AG08396 (cell line): Measurements from ENCODE around the gene CARD14.

ENCODE experiments used
- DNase-seq: peaks from one replicate; pipeline ENCODE4 v3.0.0; 2012; ENCODE audit warnings: low spot score, mixed read lengths

CARD14 gene

DNA sequence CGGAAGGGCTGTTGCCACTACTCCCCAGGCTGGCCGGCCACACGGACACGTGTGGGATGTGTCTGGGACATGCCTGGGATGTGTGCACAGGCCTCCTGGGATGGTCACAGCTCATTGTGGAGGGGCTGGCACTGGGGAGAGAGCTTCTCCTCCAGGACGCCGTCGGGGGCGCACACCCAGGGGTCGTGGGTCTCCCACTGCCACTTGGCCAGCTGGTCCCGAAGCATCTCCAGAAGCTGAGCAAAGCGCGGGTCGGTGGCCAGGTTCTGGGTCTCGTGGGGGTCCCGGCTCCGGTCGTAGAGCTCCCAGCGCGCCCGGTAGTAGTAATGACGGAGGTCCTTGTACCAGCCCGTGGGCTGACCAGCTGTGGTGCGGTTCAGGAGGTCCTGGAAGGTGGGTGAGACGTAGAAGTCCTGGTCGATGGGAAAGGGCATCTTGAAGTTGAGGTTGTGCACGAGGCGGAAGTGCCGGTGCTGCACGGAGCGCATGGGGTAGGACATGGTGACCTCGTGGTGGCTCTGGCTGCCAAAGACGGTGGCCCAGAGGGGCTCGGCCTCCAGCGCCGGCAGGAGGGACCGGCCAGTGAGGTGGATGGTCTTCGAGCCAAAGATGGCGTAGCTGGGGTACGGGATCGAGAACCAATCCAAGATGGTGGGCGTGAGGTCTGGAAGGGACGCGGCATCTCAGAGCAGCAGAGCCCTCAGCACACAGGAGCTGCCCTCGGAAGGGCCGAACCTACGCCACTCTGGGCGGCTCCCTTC is 40.7 kb downstream of the CARD14 start:
- DNase-seq: no peak

DNA sequence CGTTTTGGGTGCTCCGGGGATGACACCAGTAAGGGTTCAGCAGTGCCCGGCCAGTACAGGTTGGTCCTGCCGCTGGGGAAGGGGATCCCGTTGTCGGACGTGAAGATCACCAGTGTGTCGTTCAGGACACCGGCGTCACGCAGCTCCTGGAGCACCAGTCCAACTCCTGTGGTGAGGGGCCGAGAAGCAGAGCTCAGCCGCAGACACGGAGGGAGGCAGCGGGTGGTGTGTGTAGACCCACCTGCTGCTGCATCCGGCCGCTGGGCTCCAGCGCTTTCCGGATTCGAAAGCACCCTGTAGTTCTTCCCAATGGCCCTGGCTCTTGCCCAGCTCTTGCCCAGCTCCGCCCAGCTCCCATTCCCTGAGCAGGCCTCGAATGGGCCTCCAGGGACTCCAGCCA is 42.3 kb downstream of the CARD14 start:
- no peak for DNase-seq

DNA sequence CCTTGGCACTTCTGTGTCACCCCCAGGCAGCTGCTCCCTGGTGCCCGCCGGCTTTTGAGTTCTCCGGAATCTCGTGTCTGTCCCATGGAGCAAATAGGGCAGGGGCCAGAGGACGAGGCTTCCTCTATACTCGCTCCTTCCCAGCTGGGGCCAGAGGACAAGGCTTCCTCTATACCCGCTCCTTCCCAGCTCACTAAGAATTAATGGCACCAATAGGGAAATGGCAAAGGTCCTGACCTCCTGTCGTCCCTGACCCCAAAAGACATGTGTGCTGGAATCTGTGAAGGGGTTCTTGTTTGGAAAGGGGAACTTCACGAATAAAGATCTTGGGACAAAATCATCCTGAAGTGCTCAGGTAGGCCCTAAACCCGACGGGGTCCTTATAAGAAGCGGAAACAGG is 42.7 kb downstream of the CARD14 start:
- DNase-seq: no peak

DNA sequence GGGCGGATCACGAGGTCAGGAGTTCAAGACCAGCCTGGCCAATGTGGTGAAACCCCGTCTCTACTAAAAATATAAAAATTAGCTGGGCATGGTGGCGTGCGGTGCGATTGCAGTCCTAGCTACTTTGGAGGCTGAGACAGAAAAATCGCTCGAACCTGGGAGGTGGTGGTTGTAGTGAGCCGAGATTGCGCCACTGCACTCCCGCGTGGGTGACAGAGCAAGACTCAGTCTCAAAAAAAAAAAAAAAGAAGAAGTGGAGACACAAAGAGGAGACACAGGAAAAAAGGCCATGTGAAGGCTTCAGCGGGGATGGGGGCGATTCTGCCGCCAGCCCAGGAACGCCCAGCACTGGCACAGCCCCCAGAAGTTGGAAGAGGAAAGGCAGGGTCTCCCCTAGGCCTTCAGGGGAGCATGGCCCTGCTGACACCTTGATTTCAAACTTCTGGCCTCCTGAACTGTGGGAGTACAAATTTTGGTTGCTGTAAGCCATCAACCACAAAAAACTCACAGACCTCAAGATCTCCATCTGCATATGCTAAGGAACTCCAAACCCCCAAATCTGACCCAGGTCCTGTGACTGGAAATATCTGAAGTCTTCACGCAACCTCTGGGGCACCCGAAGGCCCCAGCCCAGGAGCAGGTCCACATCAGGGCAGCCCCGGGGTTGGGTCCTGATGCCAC is 43.3 kb downstream of the CARD14 start:
- no peak for DNase-seq

DNA sequence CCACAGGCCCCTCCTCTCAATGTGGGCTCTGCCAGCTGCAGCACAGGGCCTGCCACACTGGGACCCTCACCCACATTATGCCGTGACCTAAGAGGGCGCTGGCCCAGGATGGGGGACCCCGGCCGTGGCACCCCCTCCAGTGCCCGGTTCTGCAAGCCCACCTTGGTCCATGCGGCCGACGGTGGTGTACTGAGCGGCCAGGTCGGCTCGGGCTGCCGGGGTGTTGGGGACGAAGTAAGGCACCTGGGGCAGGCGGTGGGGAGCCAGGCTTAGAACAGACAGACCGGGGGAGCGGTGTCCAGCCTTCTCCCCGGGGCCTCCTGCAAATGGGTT is 43.8 kb downstream of the CARD14 start:
- no peak for DNase-seq

DNA sequence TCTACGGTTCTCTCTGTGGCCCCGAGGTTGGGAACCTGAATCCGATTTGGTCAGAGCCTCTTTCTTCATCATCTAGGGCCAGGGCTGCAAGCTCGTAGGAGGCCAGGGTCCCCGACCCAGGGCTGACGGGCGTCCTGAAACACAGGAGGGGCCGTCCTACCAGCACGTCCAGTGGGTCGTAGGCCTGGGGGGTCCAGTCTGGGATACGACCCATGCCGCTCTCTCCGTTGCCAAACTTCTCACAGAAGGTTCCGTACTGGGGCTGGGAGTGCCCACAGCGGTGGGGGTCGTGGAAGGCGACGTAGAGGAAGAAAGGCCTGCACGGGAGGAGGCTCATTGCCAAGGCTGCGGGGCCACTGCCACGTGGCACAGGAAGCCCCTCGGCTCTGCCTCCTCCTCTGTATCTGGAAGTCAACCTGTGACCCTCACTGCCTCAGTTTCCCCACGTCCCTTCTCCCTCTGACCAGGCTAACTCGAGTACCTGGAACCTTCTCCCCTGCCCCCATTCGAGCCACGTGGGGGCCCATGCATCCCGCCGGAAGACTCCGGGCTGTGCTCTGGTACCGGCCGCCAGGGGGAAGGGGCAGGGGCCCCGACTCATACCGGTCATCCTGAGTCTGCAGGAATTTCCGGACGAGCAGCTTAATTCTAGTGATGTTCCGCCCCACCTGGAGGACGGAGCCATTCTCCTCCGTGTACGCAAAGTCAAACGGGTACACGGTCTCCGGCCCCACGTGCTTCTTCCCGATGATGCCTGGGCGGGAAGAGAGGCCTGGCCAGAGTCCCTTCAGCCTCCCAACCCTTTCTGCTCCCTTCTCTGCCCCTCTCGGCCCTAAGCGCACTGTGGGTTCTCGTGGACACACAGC is 44.4 kb downstream of the CARD14 start:
- no peak for DNase-seq

DNA sequence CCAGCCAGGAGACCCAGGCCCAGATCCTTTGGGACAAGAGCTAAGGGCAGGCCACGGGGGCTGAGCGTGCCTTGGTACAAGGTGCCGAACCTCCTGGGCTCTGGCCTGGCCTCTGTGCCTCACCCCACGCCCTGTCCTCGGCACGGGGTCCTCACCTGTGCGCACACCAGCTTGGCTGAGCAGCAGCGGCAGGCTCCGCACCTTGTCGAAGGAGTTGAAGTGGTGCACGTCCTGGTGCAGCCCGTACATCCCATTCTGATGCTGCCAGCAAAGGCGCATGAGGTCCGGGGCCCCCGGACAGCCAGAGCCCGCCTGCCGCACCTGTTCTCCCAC is 45.0 kb downstream of the CARD14 start:
- no peak for DNase-seq

DNA sequence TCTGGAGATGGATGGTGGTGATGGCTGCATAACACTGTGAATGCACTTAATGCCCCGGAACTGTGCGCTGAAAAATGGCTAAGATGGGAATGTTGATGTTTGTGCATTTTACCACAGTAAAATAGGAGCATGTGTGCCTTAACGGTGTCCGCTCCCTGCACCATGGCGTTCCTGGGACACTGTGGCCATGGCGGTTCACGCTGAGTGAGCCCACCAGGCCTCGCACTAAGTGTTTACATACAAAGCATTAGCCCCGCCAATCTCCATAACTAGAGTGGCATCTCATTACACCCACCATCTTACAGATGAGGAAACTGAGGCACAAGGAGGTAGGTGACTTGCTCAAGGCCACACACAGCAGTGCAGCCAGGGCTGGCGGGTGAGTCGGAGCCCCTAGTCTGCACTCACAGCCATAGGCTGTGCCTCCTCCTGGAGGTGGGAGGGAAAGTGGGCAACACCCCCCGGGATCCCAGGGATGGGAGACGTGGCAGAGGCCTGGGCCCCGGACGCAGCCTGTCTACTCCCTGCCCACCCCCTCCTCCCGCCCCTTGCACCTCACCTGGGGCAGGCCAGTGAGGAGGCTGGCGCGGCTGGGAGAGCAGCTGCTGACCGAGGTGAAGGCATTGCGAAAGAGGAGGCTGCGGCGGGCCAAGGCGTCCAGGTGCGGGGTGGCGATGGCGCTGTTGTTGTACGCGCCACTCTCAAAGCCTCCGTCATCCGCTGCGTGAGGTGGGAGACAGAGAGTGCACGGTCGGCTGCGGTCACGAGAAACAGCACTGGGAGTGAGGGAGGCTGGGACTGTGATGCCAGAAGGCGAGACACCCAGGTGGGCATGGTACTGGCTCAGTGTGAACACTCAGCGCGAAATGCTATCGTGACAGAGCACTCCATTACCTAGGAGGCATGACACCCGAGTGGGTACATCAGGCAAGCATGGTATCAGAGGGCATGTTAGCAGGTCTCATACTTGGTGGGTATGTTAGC is 46.9 kb downstream of the CARD14 start:
- DNase-seq: no peak

DNA sequence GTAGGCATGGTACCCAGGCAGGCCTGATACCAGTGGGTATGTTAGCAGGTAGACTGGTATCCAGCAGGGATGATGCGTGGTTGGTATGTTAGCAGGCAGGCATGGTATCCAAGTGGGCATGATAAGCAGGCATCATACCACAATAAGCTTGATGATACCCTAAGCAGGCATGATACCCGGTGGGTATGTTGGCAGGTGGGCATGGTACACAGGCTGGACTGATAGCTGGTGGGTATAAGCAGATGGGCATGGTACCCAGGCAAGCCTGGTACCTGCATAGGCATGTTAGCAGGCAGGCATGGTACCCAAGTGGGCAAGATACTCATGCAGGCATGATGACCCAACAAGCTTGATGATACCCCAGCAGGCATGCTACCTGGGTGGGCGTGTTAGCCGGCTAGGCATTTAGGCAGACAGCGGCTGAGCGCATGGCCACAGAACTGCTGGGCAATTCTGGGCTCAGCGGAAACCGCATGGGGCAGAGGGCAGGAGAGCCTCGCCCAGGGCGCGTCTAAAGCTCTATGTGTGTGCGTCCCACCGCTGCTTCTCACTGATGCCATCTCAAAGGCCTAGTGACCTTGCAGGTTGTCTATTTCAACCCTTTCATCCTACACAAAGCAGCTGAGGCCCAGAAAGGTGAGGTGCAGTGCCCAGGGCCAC is 48.0 kb downstream of the CARD14 start:
- DNase-seq: no peak

DNA sequence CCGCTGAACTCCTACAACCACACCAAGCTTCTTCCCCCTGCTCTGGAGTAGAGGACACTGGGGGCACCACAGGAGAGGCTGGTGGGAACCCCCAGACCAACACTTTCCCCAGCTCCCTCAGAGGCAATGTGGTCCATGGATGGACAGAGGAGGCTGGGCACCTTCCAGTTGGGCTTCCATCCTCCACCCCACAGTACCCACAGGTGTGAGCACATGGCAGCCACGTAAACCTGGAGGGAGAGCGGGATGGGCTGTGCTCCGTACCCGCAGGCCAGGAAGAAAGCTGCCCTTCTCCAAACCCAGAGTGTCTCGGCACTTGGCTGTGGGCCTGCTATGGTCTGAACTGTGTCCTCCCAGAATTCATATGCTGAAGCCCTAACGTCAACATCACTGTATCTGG is 48.6 kb downstream of the CARD14 start:
- DNase-seq: no peak

DNA sequence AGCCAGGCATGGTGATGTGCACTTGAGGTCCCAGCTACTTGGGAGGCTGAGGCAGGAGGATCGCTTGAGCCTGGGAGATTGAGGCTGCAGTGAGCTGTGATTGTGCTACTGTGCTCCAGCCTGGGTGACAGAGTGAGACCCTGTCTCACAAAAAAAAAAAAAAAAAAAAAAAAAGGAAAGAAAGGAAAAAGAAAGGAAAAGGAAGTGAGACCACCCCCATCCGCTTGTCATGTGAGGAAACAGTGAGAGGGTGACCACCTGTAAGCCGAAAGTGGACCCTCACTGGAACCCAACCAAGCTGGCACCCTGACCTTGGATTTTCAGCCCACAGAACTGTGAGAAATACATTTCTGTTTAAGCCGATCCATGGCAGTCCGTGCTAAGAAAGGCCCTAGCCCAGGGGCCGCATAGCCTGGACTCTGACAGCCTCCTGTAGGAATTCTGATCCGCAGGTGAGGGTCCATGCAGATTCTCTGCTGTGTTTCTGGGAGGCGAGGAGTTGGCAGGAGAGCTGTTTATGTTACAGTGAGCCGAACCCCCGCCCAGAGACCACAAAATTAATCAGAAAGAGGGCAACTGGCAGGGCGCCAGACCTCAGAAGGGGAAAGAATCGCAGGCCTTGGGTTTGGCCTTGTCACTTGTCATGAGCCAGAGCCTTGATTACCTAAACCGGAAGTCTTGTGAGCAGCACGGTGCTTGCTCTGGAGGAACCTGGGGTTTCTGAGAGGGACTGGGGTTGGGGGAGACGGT is 49.4 kb downstream of the CARD14 start:
- DNase-seq: peak; percentile 89

DNA sequence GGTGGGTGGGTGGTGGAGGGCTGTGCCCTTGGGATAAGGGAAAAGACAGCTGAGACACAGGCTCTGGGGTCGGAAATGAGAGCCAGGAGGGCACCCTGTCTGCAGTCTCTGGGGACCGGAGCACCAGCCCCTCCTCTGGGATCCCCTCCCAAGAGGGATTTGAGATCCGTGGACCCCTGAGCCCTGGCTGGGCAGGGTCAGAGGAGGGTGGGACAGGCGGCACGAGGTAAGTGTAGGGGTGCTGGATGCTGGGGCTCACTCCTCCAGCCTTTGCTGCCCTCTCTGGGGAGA is 49.9 kb downstream of the CARD14 start:
- no peak for DNase-seq

DNA sequence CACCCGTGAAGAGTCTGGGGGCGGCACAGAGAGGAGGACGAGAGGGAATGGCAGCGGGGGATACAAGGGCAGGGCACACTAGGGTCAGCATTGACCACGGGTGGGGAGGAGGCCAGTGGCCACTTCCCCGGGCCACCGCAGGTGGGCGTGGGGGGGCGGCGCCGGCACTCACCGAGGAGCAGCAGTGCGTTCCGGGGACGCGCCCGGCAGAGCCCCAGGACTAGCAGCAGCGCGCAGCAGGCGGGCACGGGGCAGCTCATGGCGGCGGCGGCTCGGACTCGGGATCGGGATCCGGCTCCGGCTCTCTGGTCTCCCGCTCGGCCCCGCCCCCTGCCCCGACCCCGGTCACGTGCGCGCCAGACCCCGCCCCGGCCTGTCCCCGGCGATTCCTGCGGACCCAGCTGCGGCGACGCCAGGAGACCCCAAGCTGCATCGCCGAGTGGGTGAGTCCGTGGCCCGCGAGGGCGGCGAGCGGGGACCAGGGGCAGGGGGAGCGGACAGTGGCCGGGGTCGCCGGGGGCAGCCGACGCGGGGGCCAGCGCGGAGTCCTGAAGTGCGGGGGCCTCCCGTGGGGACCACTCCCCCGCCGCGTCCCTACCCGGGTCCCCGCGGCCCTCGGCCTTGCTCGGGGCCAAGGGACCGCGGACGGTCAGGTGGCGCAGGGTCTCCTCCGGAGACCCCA is 50.4 kb downstream of the CARD14 start, which contains the start of the genes SGSH and SLC26A11:
Gene SGSH (minus strand): TSS at position 280 of the 682 bp plus-strand sequence. CDS start 20 bp downstream, at position 260.
Gene SLC26A11 (plus strand): TSS at position 374 of the 682 bp plus-strand sequence. CDS start 1,134 bp downstream, outside the sequence.
- DNase-seq: peak; percentile 98

DNA sequence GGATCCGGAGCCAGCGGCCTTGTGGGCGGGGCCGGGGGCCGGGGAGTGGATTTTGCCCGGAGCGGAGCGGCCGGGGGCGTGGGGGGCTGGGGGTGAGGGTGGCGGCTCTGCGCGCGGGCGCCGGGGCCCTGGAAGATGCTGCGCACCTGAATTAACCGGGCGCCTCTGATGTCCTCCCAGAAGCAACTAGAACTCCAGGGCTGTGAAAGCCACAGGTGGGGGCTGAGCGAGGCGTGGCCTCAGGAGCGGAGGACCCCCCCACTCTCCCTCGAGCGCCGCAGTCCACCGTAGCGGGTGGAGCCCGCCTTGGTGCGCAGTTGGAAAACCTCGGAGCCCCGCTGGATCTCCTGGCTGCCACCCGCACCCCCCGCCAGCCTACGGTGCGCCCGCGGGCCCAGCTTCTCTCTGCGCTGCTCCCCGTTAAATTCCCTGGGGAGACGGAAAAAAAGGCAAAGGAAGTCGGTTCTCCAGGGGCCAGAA is 50.9 kb downstream of the CARD14 start:
- peak; percentile 69 for DNase-seq

DNA sequence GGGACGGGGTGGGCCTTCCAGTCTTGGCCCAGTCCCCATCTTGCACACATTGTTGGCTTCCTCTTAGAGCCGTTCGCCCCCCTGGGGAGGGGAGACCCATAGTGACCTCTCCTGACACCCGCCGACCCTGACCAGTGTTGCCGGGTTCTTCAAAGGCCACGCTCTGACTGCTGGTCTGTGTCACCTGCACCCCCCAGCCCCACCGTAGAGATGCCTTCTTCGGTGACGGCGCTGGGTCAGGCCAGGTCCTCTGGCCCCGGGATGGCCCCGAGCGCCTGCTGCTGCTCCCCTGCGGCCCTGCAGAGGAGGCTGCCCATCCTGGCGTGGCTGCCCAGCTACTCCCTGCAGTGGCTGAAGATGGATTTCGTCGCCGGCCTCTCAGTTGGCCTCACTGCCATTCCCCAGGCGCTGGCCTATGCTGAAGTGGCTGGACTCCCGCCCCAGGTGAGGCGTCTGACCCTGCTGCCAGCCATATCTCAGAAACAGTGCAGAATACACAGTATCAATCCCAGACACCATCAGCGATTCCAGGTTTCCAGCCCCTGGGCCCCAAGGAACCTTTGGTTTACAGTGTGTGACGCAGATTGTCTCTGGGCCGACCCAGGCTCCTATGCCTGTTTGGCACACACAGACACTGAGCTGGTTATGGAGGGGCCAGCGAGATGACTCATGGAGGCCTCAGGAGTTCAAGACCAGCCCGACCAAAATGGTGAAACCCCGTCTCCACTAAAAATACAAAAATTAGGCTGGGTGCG is 51.7 kb downstream of the CARD14 start:
- DNase-seq: no peak

DNA sequence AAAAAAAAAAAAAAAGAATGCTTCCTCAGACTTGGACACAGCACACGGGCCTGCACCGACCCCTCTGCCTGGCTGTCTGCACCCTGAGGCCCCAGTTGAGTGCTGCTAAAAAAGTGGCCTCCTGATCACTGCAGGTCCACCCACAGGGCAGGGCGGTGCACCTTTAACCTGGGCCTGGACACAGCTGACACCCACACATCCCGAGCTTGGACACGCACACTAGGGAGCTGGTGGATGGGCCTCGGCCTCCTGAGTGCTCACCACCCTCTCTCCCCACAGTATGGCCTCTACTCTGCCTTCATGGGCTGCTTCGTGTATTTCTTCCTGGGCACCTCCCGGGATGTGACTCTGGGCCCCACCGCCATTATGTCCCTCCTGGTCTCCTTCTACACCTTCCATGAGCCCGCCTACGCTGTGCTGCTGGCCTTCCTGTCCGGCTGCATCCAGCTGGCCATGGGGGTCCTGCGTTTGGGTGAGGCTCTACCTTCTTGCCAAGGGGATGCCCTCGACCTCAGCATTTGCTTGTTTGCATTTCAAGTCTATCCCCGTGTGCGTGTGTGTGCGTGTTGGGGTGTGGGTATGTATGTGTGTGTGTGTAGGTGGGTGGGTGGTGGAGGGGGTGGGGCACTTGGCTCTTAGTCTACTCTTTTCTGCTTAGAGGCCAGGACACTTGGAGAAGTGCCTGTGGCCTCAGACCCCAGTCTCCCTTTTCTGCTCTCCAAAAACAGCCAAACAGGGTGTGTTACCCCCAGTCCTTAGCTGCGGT is 52.7 kb downstream of the CARD14 start:
- DNase-seq: no peak

DNA sequence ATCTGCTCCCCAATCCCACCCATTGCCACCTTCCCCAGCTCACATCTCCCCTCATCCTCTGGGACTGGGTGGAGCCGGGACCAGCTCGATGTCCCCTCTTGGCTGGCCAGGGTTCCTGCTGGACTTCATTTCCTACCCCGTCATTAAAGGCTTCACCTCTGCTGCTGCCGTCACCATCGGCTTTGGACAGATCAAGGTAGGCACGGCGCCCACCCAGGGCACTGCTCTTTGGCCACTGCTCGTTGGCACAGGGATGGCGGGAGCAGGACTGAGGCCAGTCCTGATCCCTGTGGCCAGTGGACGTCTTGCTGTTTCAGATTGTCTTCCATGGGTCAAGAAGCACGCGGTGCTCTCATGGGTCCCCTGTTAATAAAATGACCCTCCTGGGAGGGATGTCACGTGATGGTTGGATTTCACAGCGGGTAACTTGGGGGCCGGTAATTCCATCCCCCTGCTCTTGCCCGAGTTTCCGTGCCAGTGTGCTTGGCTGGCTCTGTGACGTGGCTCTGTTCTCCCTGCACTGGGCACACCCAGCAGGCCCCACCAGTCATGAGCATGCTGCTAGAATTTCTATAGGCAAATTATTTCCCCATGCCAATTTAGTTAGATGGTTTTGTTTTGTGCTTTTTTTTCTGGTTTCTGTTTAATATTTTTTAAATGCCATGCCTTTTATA is 53.4 kb downstream of the CARD14 start:
- no peak for DNase-seq
